Common myeloid progenitor, CD34-positive (primary cell): ENCODE measurements around the gene CDK1.

ENCODE experiments used
- CTCF ChIA-PET: fragments of 350-600 bp; sonication (Branson Sonifier 250); formaldehyde crosslinking; loops from one replicate; lab custom pipeline; 2021; ENCODE audit warnings: antibody characterized with exemption; lab: Charles Lee
- POLR2A ChIA-PET: fragments of 350-600 bp; sonication (Branson Sonifier 250); formaldehyde crosslinking; loops from one replicate; lab custom pipeline; 2021; ENCODE audit warnings: antibody characterized with exemption; lab: Charles Lee
- DNase-seq, 3 donors: peaks; one replicate each; pipeline versions ENCODE4 v3.0.0 to v3.0.0-alpha.2; 2013
- H3K27ac ChIP-seq, 2 experiments: 1 replicate in 1 of 2; 2 replicates in 1 of 2; pipeline ENCODE4 v1.7.0; 2013; ENCODE audit warnings: inconsistent platforms in 2 of 2, low read length in 2 of 2, mild to moderate bottlenecking in 2 of 2, low read depth in 1 of 2, moderate library complexity in 1 of 2; ENCODE audit not compliant: severe bottlenecking in 2 of 2, insufficient read depth in 1 of 2, poor library complexity in 1 of 2
- H3K27me3 ChIP-seq, 5 experiments: replicated peaks in 2 of 5; 1 replicate in 3 of 5; 2 replicates in 2 of 5; pipeline versions ENCODE4 v1.6.1 to v1.7.0; 2013; ENCODE audit warnings: low read length in 4 of 5, mild to moderate bottlenecking in 2 of 5, moderate library complexity in 2 of 5, inconsistent platforms in 1 of 5; ENCODE audit not compliant: insufficient read depth in 5 of 5, control insufficient read depth in 4 of 5
- H3K36me3 ChIP-seq, 4 experiments: 1 replicate in 2 of 4; 2 replicates in 2 of 4; pipeline versions ENCODE4 v1.6.1 to v1.7.0; 2013; ENCODE audit warnings: low read length in 3 of 4, control low read depth in 1 of 4, mild to moderate bottlenecking in 1 of 4; ENCODE audit not compliant: control insufficient read depth in 4 of 4, insufficient read depth in 4 of 4
- H3K4me1 ChIP-seq, 4 experiments: 1 replicate in 3 of 4; 2 replicates in 1 of 4; pipeline versions ENCODE4 v1.6.1 to v1.7.1; 2013; ENCODE audit warnings: low read length in 3 of 4, mild to moderate bottlenecking in 3 of 4, control low read depth in 1 of 4, inconsistent platforms in 1 of 4, moderate library complexity in 1 of 4; ENCODE audit not compliant: control insufficient read depth in 4 of 4, insufficient read depth in 4 of 4; ENCODE audit errors: control extremely low read depth in 1 of 4
- H3K4me3 ChIP-seq, 7 experiments: 1 replicate in 4 of 7; 2 replicates in 3 of 7; pipeline versions ENCODE4 v1.5.1 to v1.7.0; 2013; ENCODE audit warnings: mild to moderate bottlenecking in 7 of 7, low read length in 6 of 7, moderate library complexity in 6 of 7, inconsistent platforms in 2 of 7, low read depth in 2 of 7, control low read depth in 1 of 7; ENCODE audit not compliant: insufficient read depth in 4 of 7, control insufficient read depth in 1 of 7; ENCODE audit errors: extremely low read depth in 1 of 7
- H3K9me3 ChIP-seq, 5 experiments: 1 replicate in 4 of 5; 2 replicates in 1 of 5; pipeline versions ENCODE4 v1.6.1 to v1.7.1; 2013; ENCODE audit warnings: low read length in 4 of 5, mild to moderate bottlenecking in 2 of 5, inconsistent platforms in 1 of 5, low read depth in 1 of 5, moderate library complexity in 1 of 5; ENCODE audit not compliant: control insufficient read depth in 4 of 5, insufficient read depth in 2 of 5; ENCODE audit errors: control extremely low read depth in 1 of 5
- WGBS: methylation state at CpG from one replicate; pipeline ENCODE4 v1.1.5; 2013; ENCODE audit not compliant: insufficient coverage; 5-methylcytosine and 5-hydroxymethylcytosine counted together

CDK1 gene

GRCh38 chr10:60753152-60753551, 25.1 kb upstream of the CDK1 start:
- Histone ChIP-seq H3K4me1 (no peaks in the 10 kb centered on the region), H3K36me3 (no peaks in the 10 kb centered on the region), H3K4me3 (no peak overlapping the region), H3K27me3 (peaks cover 0 to 2% (median 0%) of the 10 kb centered on the region in 5 experiments), H3K9me3 (no peaks in the 10 kb centered on the region), H3K27ac (no peak overlapping the region)
- ChIA-PET POLR2A (no interaction called here), CTCF (no interaction called here)
- 83% methylated on average over 1 of the region's 1 CpG for WGBS
- DNase-seq, result no peak

GRCh38 chr10:60753817-60754216, 24.5 kb upstream of the CDK1 start:
- POLR2A ChIA-PET, result no interaction called here
- Histone ChIP-seq H3K27me3 (peaks cover 0 to 2% (median 0%) of the 10 kb centered on the region in 5 experiments), H3K9me3 (no peaks in the 10 kb centered on the region), H3K4me3 (no peak overlapping the region), H3K27ac (no peak overlapping the region), H3K4me1 (no peaks in the 10 kb centered on the region), H3K36me3 (no peaks in the 10 kb centered on the region)
- no peak for DNase-seq
- 94% methylated on average over 3 of the region's 5 CpGs for WGBS
- CTCF ChIA-PET, result no interaction called here

GRCh38 chr10:60757420-60757895, 20.8 kb upstream of the CDK1 start:
- CTCF ChIA-PET, result interaction anchor here (0.5 kb wide), 1 partner anchor 156 kb away, joined by 3 read pairs; no protein-coding TSS in a partner anchor

GRCh38 chr10:60759181-60759580, 19.1 kb upstream of the CDK1 start:
- Histone ChIP-seq H3K9me3 (no peaks in the 10 kb centered on the region), H3K36me3 (no peaks in the 10 kb centered on the region), H3K4me3 (no peak overlapping the region), H3K27me3 (peaks cover 0 to 2% (median 0%) of the 10 kb centered on the region in 5 experiments), H3K4me1 (no peaks in the 10 kb centered on the region), H3K27ac (no peak overlapping the region)
- POLR2A ChIA-PET, result no interaction called here
- 88% methylated on average over 4 of the region's 6 CpGs for WGBS
- no peak for DNase-seq
- CTCF ChIA-PET, result no interaction called here

More at GRCh38 chr10:60757420-60757895, 20.8 kb upstream of the CDK1 start:
- Histone ChIP-seq H3K9me3 (no peaks in the 10 kb centered on the region), H3K4me3 (no peak overlapping the region), H3K27me3 (peaks cover 0 to 2% (median 0%) of the 10 kb centered on the region in 5 experiments), H3K36me3 (no peaks in the 10 kb centered on the region), H3K4me1 (no peaks in the 10 kb centered on the region), H3K27ac (no peak overlapping the region)
- POLR2A ChIA-PET, result no interaction called here
- 100% methylated on average over 1 of the region's 3 CpGs for WGBS
- DNase-seq, result no peak

GRCh38 chr10:60760711-60761210, 17.5 kb upstream of the CDK1 start:
- DNase-seq, result no peak
- Histone ChIP-seq H3K27me3 (peaks cover 0 to 2% (median 0%) of the 10 kb centered on the region in 5 experiments), H3K9me3 (no peaks in the 10 kb centered on the region), H3K27ac (no peak overlapping the region), H3K4me1 (no peaks in the 10 kb centered on the region), H3K4me3 (no peak overlapping the region), H3K36me3 (no peaks in the 10 kb centered on the region)
- POLR2A ChIA-PET, result no interaction called here
- CTCF ChIA-PET, result interaction anchor here (1.0 kb wide), 1 partner anchor 12 kb away, joined by 3 read pairs; no protein-coding TSS in a partner anchor

- Histone ChIP-seq H3K27ac (no peak overlapping the region), H3K27me3 (peaks cover 0 to 2% (median 0%) of the 10 kb centered on the region in 5 experiments), H3K9me3 (no peaks in the 10 kb centered on the region), H3K4me1 (no peaks in the 10 kb centered on the region), H3K36me3 (no peaks in the 10 kb centered on the region), H3K4me3 (no peak overlapping the region)
- no peak for DNase-seq
- POLR2A ChIA-PET, result no interaction called here
- CTCF ChIA-PET, result no interaction called here
- 100% methylated on average over 1 of the region's 1 CpG for WGBS
Measured at GRCh38 chr10:60762554-60762953, 15.7 kb upstream of the CDK1 start.

- CTCF ChIA-PET, result interaction anchor here (1.5 to 1.8 kb wide), 3 partner anchors 25 to 322 kb away, joined by 3 to 7 read pairs (median 5); no protein-coding TSS in a partner anchor
Measured at GRCh38 chr10:60767424-60767823, 10.9 kb upstream of the CDK1 start.

More at GRCh38 chr10:60767424-60767823, 10.9 kb upstream of the CDK1 start:
- no peak overlapping the region for H3K4me3 ChIP-seq
- no peak overlapping the region for H3K27ac ChIP-seq
- no peaks in the 10 kb centered on the region for H3K9me3 ChIP-seq
- H3K27me3 ChIP-seq, result no peaks in the 10 kb centered on the region
- 78% methylated on average over 6 of the region's 6 CpGs for WGBS
- no peaks in the 10 kb centered on the region for H3K4me1 ChIP-seq
- no peaks in the 10 kb centered on the region for H3K36me3 ChIP-seq
- DNase-seq, result no peak
- POLR2A ChIA-PET, result no interaction called here
